Ascending aorta (tissue), 2 donors: Measurements from ENCODE around the gene KCTD6. TPM values are rescaled to one million over a fixed set of nuclear protein-coding genes. Genes with fewer than 3 reads are reported as not detected.

Source experiments
- DNase-seq, 2 donors: peaks; one replicate each; pipeline ENCODE4 v3.0.0-alpha.2; 2019; ENCODE audit warnings: low spot score in 2 of 2
- H3K27ac ChIP-seq, 2 donors: fragments of 200-600 bp; sonication (generic); one replicate each; pipeline ENCODE4 v1.5.1; 2016 to 2017; ENCODE audit warnings: mild to moderate bottlenecking in 1 of 2
- H3K27me3 ChIP-seq: fragments of 200-600 bp; sonication (generic); one replicate; pipeline ENCODE4 v1.5.1; 2017
- H3K36me3 ChIP-seq, 2 donors: fragments of 200-600 bp; sonication (generic); one replicate each; pipeline ENCODE4 v1.5.1; 2016
- H3K4me1 ChIP-seq, 2 donors: fragments of 200-600 bp; sonication (generic); one replicate each; pipeline ENCODE4 v1.5.1; 2016 to 2017; ENCODE audit warnings: mild to moderate bottlenecking in 1 of 2
- H3K4me3 ChIP-seq, 2 donors: fragments of 200-600 bp; sonication (generic); one replicate each; pipeline ENCODE4 v1.5.1; 2016 to 2017; ENCODE audit warnings: mild to moderate bottlenecking in 1 of 2
- H3K9me3 ChIP-seq, 2 donors: fragments of 200-600 bp; sonication (generic); one replicate each; pipeline ENCODE4 v1.5.1; 2016
- intact Hi-C: fragments of 100-400 bp; cut with DNase I; formaldehyde crosslinking; loops from one replicate; pipeline ENCODE4 v1.15.1; 2023
- total RNA-seq: library from RNA; depleted of rRNA; stranded (reverse); fragments of >200 nt; gene quantifications from one replicate; pipeline ENCODE4 v1.1.0, GENCODE V29; 2016
- TF ChIP-seq, protein P1 (sequence below), 3 experiments: fragments of 200-600 bp in 2 of 3; fragments of 450-650 bp in 1 of 3; sonication (generic) in 2 of 3; IDR thresholded peaks; one replicate each; pipeline ENCODE4 v1.5.1; 2016 to 2019; ENCODE audit warnings: antibody characterized with exemption in 3 of 3, mild to moderate bottlenecking in 1 of 3, moderate library complexity in 1 of 3

KCTD6 gene
- total RNA-seq, 1 donor from 2014 or later, result 6.6 TPM

DNA sequence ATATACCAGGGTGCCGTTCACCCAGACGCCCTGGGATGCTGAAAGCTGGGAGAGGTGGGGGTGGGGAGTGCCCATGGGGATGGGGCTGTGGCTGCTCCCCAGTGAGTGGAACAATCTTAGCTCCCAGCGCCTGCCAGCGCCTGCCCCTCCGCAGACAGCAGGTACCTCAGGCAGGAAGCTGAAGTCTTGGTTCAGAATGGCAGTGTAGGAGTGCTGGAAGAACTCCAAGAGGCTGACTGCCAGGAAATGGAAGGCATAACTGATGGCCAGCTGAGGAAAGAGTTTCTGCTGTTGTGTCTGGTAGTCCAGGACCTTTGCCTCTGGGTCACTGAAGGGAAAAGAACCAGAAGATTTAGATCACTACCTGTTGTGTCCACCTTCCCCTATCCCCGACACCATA, 36.7 kb downstream of the KCTD6 start:
- Histone ChIP-seq H3K9me3 (no peaks in the 10 kb centered on the region), H3K27me3 (no peaks in the 10 kb centered on the region), H3K4me1 (no peaks in the 10 kb centered on the region), H3K36me3 (peaks cover 4 to 63% of the 10 kb centered on the region in 2 donors), H3K4me3 (no peak overlapping the region), H3K27ac (no peak overlapping the region)
- TF ChIP-seq, protein P1, sequence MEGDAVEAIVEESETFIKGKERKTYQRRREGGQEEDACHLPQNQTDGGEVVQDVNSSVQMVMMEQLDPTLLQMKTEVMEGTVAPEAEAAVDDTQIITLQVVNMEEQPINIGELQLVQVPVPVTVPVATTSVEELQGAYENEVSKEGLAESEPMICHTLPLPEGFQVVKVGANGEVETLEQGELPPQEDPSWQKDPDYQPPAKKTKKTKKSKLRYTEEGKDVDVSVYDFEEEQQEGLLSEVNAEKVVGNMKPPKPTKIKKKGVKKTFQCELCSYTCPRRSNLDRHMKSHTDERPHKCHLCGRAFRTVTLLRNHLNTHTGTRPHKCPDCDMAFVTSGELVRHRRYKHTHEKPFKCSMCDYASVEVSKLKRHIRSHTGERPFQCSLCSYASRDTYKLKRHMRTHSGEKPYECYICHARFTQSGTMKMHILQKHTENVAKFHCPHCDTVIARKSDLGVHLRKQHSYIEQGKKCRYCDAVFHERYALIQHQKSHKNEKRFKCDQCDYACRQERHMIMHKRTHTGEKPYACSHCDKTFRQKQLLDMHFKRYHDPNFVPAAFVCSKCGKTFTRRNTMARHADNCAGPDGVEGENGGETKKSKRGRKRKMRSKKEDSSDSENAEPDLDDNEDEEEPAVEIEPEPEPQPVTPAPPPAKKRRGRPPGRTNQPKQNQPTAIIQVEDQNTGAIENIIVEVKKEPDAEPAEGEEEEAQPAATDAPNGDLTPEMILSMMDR (IDR thresholded peaks at IDR 0.05), result no peak
- intact Hi-C loops, result no loop called here
- DNase-seq, result no peak

DNA sequence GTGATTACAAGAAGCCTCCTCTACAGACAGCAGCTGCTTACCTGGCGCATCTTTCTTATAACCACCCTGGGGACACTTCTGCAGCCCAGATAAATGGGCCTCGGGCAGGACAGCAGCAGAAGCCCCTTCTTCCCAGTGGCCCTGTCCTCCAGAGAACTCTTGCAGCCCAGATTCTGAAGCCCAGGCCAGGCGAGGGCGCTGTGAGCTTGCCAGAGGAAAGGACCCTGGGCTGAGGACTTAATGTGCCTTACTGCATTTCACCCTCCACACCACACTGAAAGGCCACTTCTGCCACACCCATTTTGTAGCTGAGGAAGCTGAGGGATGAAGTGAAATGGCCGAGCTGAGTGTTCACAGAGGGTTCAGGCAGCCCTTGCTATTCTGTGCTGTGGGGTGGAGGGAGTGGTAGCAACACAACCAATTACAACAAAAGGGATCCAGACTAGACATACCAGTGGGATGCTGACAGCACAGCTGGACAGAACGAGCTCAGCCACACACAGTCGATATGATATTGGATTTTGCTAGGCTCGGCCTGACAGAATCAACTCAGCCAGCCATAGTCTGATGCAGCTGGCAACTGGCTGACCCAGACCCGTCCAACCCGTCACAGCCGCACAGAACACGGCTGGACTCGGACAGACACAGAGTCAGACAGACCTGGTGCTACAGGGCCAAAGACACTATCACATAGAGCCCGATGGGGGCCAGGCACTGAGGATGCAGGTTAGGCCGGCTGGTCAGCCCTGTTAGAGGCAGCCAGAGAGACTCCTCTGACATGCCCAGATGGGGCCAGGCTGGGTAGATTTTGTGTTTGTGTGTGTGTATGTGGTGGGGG, 37.8 kb downstream of the KCTD6 start:
- Histone ChIP-seq H3K27ac (no peak overlapping the region), H3K4me3 (no peak overlapping the region), H3K27me3 (no peaks in the 10 kb centered on the region), H3K36me3 (peaks cover 9 to 65% of the 10 kb centered on the region in 2 donors), H3K4me1 (no peaks in the 10 kb centered on the region), H3K9me3 (no peaks in the 10 kb centered on the region)
- TF ChIP-seq, protein P1 (IDR thresholded peaks at IDR 0.05), result no peak
- DNase-seq, result no peak
- intact Hi-C loops, result loop anchor here (5.0 kb wide), 1 partner anchor 207 kb away; no protein-coding TSS in a partner anchor

DNA sequence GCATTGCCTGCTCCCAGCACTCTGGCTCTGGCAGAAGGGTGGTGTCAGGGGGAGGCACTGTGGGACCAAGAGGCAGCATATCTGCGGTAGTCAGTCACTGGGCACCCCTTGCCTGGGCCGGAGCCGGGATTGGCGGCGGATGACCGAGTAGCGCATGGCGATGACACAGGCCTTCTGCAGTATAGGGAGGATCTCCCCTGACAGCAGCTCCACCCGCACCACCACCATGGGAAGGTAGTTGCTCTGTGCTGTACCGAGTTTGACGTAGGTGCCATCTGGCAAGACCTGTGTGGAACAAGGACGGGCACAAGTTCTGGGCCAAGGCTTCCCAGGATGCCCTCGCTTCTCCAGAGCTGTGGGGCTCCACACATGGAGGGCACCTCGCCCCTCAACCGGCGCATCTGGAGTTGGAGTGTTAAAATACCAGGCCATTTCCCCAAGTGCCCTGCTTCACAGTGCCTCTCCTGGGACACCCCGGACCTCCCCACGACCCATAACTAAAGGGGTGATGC, 38.5 kb downstream of the KCTD6 start:
- no peaks in the 10 kb centered on the region for H3K9me3 ChIP-seq
- H3K27me3 ChIP-seq, result no peaks in the 10 kb centered on the region
- no peak overlapping the region for H3K27ac ChIP-seq
- H3K4me3 ChIP-seq, result no peak overlapping the region
- intact Hi-C loops, result loop anchor here (5.0 kb wide), 1 partner anchor 208 kb away; no protein-coding TSS in a partner anchor
- H3K36me3 ChIP-seq, result peaks cover 5 to 61% of the 10 kb centered on the region in 2 donors
- DNase-seq, result no peak
- TF ChIP-seq, protein P1 (IDR thresholded peaks at IDR 0.05), result no peak
- no peaks in the 10 kb centered on the region for H3K4me1 ChIP-seq

DNA sequence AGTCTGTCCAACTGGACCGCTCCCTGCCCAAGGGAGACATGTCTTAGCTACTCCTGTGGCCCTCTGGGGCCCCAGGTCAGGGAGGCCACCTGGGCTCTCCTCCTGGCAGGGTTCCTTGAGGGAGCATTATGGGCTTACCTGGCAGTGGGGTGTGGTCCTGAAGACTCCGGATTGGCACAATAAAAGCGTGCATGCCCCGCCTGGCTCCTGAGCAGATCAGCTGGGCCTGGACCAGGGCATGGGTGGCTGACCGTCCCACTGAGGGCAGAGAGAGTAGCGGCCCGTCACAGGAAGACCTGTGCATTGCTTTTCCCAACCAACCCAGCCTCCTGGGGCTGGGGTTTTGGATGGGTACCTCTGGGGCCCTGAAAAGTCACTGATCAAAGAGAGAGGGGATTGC, 39.7 kb downstream of the KCTD6 start:
- peaks cover 0 to 5% of the 10 kb centered on the region in 2 donors for H3K4me1 ChIP-seq
- no peak for DNase-seq
- TF ChIP-seq, protein P1 (IDR thresholded peaks at IDR 0.05), result no peak
- H3K36me3 ChIP-seq, result peaks cover 5 to 55% of the 10 kb centered on the region in 2 donors
- intact Hi-C loops, result loop anchor here (5.0 kb wide), 1 partner anchor 209 kb away; no protein-coding TSS in a partner anchor
- H3K27ac ChIP-seq, result no peak overlapping the region
- H3K9me3 ChIP-seq, result no peaks in the 10 kb centered on the region
- no peak overlapping the region for H3K4me3 ChIP-seq
- H3K27me3 ChIP-seq, result no peaks in the 10 kb centered on the region

DNA sequence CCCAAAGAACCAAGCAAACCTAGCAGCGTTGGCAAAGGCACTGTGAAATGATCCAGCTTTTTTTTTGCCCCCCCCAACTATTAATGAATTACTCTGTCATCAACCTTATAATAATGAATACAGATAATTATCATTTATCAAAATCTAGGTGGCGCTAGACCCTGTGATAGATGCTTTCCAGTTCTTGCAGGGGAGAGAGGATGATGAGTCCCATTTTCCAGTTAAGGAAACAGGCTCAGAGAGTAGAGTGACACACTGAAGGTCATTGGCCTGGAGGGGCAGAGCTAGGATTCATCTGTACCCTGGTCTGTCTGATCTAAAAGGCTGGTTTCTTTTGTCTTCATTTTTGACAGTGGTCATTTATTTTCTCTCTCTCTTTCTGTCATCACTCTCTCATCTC, 40.1 kb downstream of the KCTD6 start:
- H3K27ac ChIP-seq, result no peak overlapping the region
- no peak for DNase-seq
- no peak overlapping the region for H3K4me3 ChIP-seq
- H3K27me3 ChIP-seq, result no peaks in the 10 kb centered on the region
- H3K9me3 ChIP-seq, result no peaks in the 10 kb centered on the region
- peaks cover 0 to 7% of the 10 kb centered on the region in 2 donors for H3K4me1 ChIP-seq
- intact Hi-C loops, result loop anchor here (1.0 to 5.0 kb wide), 3 partner anchors 39 to 210 kb away; partner anchors contain the start of gene KCTD6
- peaks cover 5 to 53% of the 10 kb centered on the region in 2 donors for H3K36me3 ChIP-seq
- TF ChIP-seq, protein P1 (IDR thresholded peaks at IDR 0.05), result no peak
